HG03565 (cell line): ENCODE data around the gene SLC5A8.
"Not testable (repeated sequence)": the region's sequence is repeated elsewhere in the genome, so short reads cannot be mapped to it uniquely, and the experiment has no call there.

Experiments
- ATAC-seq: cut with Tn5 transposase; IDR thresholded peaks from one replicate; pipeline ENCODE4 v1.9.1; 2021; ENCODE audit warnings: mild to moderate bottlenecking, moderate library complexity; ENCODE audit not compliant: unreplicated experiment

The SLC5A8 gene

GRCh38 chr12:101172316-101172715 is 37.7 kb downstream of the SLC5A8 start:
- ATAC-seq = no peak

- no peak for ATAC-seq
These were observed 42.0 kb downstream of the SLC5A8 start for GRCh38 chr12:101168001-101168400.

- no peak for ATAC-seq
These were observed 43.2 kb downstream of the SLC5A8 start for GRCh38 chr12:101166866-101167265.

- ATAC-seq = no peak
These were observed 44.7 kb downstream of the SLC5A8 start for GRCh38 chr12:101165319-101165718.

- not testable (repeated sequence) for ATAC-seq
These were observed 64.1 kb downstream of the SLC5A8 start for GRCh38 chr12:101145777-101146431.

GRCh38 chr12:101127521-101128219 is 82.4 kb downstream of the SLC5A8 start:
- ATAC-seq = no peak

GRCh38 chr12:101117842-101118241 is 92.2 kb downstream of the SLC5A8 start:
- no peak for ATAC-seq

GRCh38 chr12:101116911-101117310 is 93.1 kb downstream of the SLC5A8 start:
- ATAC-seq = no peak

GRCh38 chr12:101115326-101115725 is 94.7 kb downstream of the SLC5A8 start:
- ATAC-seq = no peak

GRCh38 chr12:101111441-101111840 is 98.6 kb downstream of the SLC5A8 start:
- no peak for ATAC-seq

GRCh38 chr12:101110866-101111265 is 99.2 kb downstream of the SLC5A8 start:
- no peak for ATAC-seq

- no peak for ATAC-seq
These were observed 101.9 kb downstream of the SLC5A8 start for GRCh38 chr12:101108130-101108529.

GRCh38 chr12:101107032-101107763 is 102.8 kb downstream of the SLC5A8 start:
- ATAC-seq = no peak
